ENCODE measurements around the gene WNT3. TPM values are rescaled to one million over a fixed set of nuclear protein-coding genes. Genes with fewer than 3 reads are reported as not detected.

The WNT3 gene
- total RNA-seq, 1 donor from 2014 or later = 2.0 TPM

GRCh38 chr17:46837521-46837920 lies 19.0 kb upstream of the WNT3 start:
- no peak for DNase-seq (ENCODE audit: extremely low spot score, unreplicated experiment)
- Mint-ChIP-seq H3K27ac (ENCODE audit: unreplicated experiment) (no peak overlapping the region), H3K36me3 (ENCODE audit: unreplicated experiment) (no peaks in the 10 kb centered on the region), H3K4me3 (ENCODE audit: unreplicated experiment) (no peak overlapping the region), H3K4me1 (ENCODE audit: unreplicated experiment) (peaks cover 2% of the 10 kb centered on the region), H3K27me3 (ENCODE audit: unreplicated experiment) (peaks cover 19% of the 10 kb centered on the region), H3K9me3 (ENCODE audit: unreplicated experiment) (no peaks in the 10 kb centered on the region)
- no peak for TF ChIP-seq CTCF (IDR thresholded peaks at IDR 0.05)

GRCh38 chr17:46836500-46836899 lies 18.0 kb upstream of the WNT3 start:
- DNase-seq (ENCODE audit: extremely low spot score, unreplicated experiment) = no peak
- Mint-ChIP-seq H3K9me3 (ENCODE audit: unreplicated experiment) (no peaks in the 10 kb centered on the region), H3K36me3 (ENCODE audit: unreplicated experiment) (no peaks in the 10 kb centered on the region), H3K27me3 (ENCODE audit: unreplicated experiment) (peaks cover 22% of the 10 kb centered on the region), H3K27ac (ENCODE audit: unreplicated experiment) (no peak overlapping the region), H3K4me3 (ENCODE audit: unreplicated experiment) (no peak overlapping the region), H3K4me1 (ENCODE audit: unreplicated experiment) (peaks cover 2% of the 10 kb centered on the region)
- TF ChIP-seq CTCF (IDR thresholded peaks at IDR 0.05) = no peak

DNA sequence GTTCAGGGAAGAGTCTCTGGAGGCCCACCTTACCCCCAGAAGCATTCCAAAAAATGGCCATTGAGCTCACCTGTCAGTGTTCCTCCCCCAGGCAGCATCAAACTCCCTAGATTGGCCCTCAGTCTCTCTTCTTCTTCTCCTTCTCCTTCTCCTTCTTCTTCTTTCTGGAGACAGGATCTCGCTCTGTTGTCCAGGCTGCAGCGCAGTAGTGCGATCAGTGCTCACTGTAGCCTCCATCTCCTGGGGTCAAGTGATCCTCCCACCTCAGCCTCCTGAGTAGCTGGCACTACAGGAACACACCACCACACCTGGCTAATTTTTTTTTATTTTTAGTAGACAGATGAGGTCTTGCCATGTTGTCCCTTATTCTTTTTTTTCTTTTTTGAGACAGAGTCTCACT lies 16.4 kb upstream of the WNT3 start:
- TF ChIP-seq CTCF (IDR thresholded peaks at IDR 0.05) = no peak
- DNase-seq (ENCODE audit: extremely low spot score, unreplicated experiment) = no peak
- no peaks in the 10 kb centered on the region for H3K4me1 Mint-ChIP-seq (ENCODE audit: unreplicated experiment)
- no peak overlapping the region for H3K4me3 Mint-ChIP-seq (ENCODE audit: unreplicated experiment)
- peaks cover 15% of the 10 kb centered on the region for H3K27me3 Mint-ChIP-seq (ENCODE audit: unreplicated experiment)
- no peak overlapping the region for H3K27ac Mint-ChIP-seq (ENCODE audit: unreplicated experiment)
- no peaks in the 10 kb centered on the region for H3K9me3 Mint-ChIP-seq (ENCODE audit: unreplicated experiment)
- H3K36me3 Mint-ChIP-seq (ENCODE audit: unreplicated experiment) = no peaks in the 10 kb centered on the region

DNA sequence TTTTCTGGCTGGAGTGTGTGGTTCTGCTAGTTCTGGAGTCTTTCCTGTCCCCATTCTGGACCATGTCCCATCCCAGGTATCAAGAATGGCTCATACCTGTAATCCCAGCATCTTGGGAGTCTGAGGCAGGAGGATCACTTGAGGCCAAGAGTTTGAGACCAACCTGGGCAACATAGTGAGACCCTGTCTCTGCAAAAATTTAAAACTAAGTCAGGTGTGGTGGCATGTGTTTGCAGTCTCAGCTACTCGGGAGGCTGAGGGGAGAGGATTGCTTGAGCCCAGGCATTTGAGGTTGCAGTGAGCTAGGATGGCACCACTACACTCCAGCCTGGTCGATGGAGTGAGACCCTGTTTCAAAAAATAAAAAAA lies 15.3 kb upstream of the WNT3 start:
- Mint-ChIP-seq H3K27ac (ENCODE audit: unreplicated experiment) (no peak overlapping the region), H3K27me3 (ENCODE audit: unreplicated experiment) (peaks cover 15% of the 10 kb centered on the region), H3K36me3 (ENCODE audit: unreplicated experiment) (no peaks in the 10 kb centered on the region), H3K4me1 (ENCODE audit: unreplicated experiment) (no peaks in the 10 kb centered on the region), H3K4me3 (ENCODE audit: unreplicated experiment) (no peak overlapping the region), H3K9me3 (ENCODE audit: unreplicated experiment) (no peaks in the 10 kb centered on the region)
- no peak for TF ChIP-seq CTCF (IDR thresholded peaks at IDR 0.05)
- no peak for DNase-seq (ENCODE audit: extremely low spot score, unreplicated experiment)

GRCh38 chr17:46832945-46833839 lies 14.7 kb upstream of the WNT3 start:
- Mint-ChIP-seq H3K27me3 (ENCODE audit: unreplicated experiment) (peaks cover 17% of the 10 kb centered on the region), H3K4me1 (ENCODE audit: unreplicated experiment) (no peaks in the 10 kb centered on the region), H3K27ac (ENCODE audit: unreplicated experiment) (no peak overlapping the region), H3K36me3 (ENCODE audit: unreplicated experiment) (no peaks in the 10 kb centered on the region), H3K4me3 (ENCODE audit: unreplicated experiment) (no peak overlapping the region), H3K9me3 (ENCODE audit: unreplicated experiment) (no peaks in the 10 kb centered on the region)
- TF ChIP-seq CTCF (IDR thresholded peaks at IDR 0.05) = no peak
- no peak for DNase-seq (ENCODE audit: extremely low spot score, unreplicated experiment)
